Mucosa of stomach (tissue), 1 donor: ENCODE data around the gene MGA.
"Not testable (repeated sequence)": the region's sequence is repeated elsewhere in the genome, so short reads cannot be mapped to it uniquely, and the experiment has no call there.

Experiments used
- H3K27me3 ChIP-seq: one replicate; pipeline ENCODE4 v1.7.0; 2013; ENCODE audit warnings: mild to moderate bottlenecking, low read length; ENCODE audit not compliant: control insufficient read depth, insufficient read depth
- H3K36me3 ChIP-seq: one replicate; pipeline ENCODE4 v1.7.0; 2013; ENCODE audit warnings: low read length; ENCODE audit not compliant: control insufficient read depth, insufficient read depth
- H3K4me1 ChIP-seq: one replicate; pipeline ENCODE4 v1.7.0; 2013; ENCODE audit warnings: mild to moderate bottlenecking, low read length; ENCODE audit not compliant: control insufficient read depth, insufficient read depth
- H3K4me3 ChIP-seq: one replicate; pipeline ENCODE4 v1.7.0; 2013; ENCODE audit warnings: low read length
- H3K9ac ChIP-seq: one replicate; pipeline ENCODE4 v1.7.0; 2013; ENCODE audit warnings: mild to moderate bottlenecking, low read length, moderate library complexity
- H3K9me3 ChIP-seq: one replicate; pipeline ENCODE4 v1.7.0; 2013; ENCODE audit warnings: mild to moderate bottlenecking, low read length, moderate library complexity; ENCODE audit not compliant: control insufficient read depth
- donor health status: Pancreatic carcinoma.

The MGA gene

GRCh38 chr15:41734079-41734478 lies 73.9 kb downstream of the MGA start:
- H3K4me3 ChIP-seq, result no peak overlapping the region
- no peaks in the 10 kb centered on the region for H3K36me3 ChIP-seq
- no peaks in the 10 kb centered on the region for H3K9me3 ChIP-seq
- H3K4me1 ChIP-seq, result no peaks in the 10 kb centered on the region
- H3K9ac ChIP-seq, result no peak overlapping the region
- H3K27me3 ChIP-seq, result no peaks in the 10 kb centered on the region

DNA sequence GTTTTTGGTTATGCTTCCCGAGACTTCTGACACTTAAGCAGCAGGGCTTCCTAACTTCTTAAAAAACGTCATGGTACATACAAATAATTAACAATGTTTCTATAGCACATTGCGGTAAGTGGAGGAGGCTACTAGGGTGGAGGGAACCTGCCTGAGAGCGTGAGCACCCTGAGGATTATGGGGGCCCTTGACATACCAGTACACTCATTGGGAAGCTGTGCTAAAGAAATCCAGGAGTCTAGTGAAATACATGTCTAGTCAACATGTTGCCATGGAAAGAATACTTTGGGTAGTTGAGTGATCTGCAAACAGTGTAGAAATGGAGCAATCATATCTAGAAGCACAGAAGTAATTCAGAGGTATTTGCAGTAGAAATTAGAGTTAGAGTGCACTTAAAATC lies 74.8 kb downstream of the MGA start:
- no peaks in the 10 kb centered on the region for H3K4me1 ChIP-seq
- no peak overlapping the region for H3K9ac ChIP-seq
- no peak overlapping the region for H3K4me3 ChIP-seq
- no peaks in the 10 kb centered on the region for H3K9me3 ChIP-seq
- H3K36me3 ChIP-seq, result no peaks in the 10 kb centered on the region
- H3K27me3 ChIP-seq, result no peaks in the 10 kb centered on the region

DNA sequence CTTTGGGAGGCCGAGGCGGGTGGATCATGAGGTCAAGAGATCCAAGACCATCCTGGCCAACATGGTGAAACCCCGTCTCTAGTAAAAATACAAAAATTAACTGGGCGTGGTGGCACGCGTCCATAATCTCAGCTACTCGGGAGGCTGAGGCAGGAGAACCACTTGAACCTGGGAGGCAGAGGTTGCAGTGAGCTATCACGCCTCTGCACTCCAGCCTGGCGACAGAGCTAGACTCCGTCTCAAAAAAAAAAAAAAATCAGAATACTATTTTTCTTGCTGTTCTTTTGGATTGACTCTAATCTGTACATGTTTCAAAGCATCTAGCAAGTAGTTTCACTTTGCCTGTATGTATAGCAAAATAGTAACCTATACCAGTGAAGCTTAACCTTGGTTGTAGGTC lies 75.3 kb downstream of the MGA start:
- not testable (repeated sequence) for H3K27me3 ChIP-seq, H3K9me3 ChIP-seq, H3K4me3 ChIP-seq, H3K36me3 ChIP-seq, H3K4me1 ChIP-seq, H3K9ac ChIP-seq

GRCh38 chr15:41746802-41747201 lies 86.6 kb downstream of the MGA start:
- H3K27me3 ChIP-seq, result no peaks in the 10 kb centered on the region
- H3K9me3 ChIP-seq, result no peaks in the 10 kb centered on the region
- H3K4me1 ChIP-seq, result no peaks in the 10 kb centered on the region
- H3K4me3 ChIP-seq, result no peak overlapping the region
- no peaks in the 10 kb centered on the region for H3K36me3 ChIP-seq
- H3K9ac ChIP-seq, result no peak overlapping the region

DNA sequence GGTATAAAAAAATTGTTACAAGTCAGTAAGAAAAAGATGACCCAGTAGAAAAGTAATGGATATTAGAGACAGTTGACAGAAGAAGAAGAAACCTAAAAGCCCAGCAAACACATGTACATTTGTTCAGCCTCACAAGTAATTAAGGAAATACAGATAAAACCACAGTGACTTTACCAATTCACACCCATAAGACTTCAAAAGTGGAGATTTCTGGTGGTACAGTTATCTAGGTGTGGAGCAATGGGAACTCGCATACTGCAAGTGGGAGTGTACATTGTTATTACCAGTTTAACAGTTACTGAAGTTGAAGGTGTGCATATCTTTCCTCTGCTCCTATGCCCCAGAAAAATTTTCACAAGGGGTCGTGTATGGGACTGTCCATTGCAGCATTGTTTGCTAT lies 96.0 kb downstream of the MGA start:
- Histone ChIP-seq H3K27me3 (no peaks in the 10 kb centered on the region), H3K9me3 (no peaks in the 10 kb centered on the region), H3K4me3 (no peak overlapping the region), H3K36me3 (no peaks in the 10 kb centered on the region), H3K4me1 (no peaks in the 10 kb centered on the region), H3K9ac (no peak overlapping the region)

- Histone ChIP-seq H3K4me3 (no peak overlapping the region), H3K9ac (no peak overlapping the region), H3K27me3 (no peaks in the 10 kb centered on the region), H3K36me3 (no peaks in the 10 kb centered on the region), H3K9me3 (no peaks in the 10 kb centered on the region), H3K4me1 (peaks cover 22% of the 10 kb centered on the region)
Observed at GRCh38 chr15:41772720-41773331, 112.6 kb downstream of the MGA start.

DNA sequence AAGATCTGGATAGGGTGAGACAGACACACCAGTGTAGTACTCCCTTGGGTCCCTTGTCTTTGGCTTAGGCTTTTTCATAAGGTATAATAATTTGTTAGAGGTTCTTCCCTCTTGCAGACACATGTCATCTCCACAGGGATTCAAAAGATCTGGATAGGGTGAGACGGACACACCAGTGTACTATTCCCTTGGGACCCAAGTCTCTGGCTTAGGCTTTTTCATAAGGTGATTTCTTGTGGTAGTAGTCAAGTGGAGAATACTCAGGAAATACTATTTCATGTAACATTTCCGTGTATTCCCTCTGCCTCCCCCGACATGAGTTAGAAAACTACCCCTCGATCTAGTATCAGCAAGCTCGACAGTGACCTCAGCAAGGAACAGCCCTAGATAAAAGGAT lies 113.1 kb downstream of the MGA start:
- no peaks in the 10 kb centered on the region for H3K9me3 ChIP-seq
- H3K4me3 ChIP-seq, result peak overlapping the region; percentile 5
- no peaks in the 10 kb centered on the region for H3K27me3 ChIP-seq
- peaks cover 22% of the 10 kb centered on the region for H3K4me1 ChIP-seq
- peak overlapping the region; percentile 71 for H3K9ac ChIP-seq
- no peaks in the 10 kb centered on the region for H3K36me3 ChIP-seq

DNA sequence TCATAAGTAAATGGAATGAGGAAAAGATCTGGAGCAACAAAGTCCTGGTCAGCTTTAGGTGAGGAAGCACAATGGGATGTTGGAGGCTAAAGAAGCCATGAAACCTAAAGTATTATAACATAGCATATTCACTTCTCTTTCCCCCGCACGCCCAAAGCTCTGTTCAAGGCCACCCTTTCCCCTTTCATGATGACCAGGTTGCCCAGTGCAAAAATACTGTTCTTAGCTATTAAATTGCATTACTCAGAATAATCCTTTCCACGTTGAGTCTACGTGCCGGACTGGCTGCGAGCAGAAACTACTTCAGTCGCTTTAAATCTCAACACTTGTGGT lies 113.5 kb downstream of the MGA start:
- no peaks in the 10 kb centered on the region for H3K9me3 ChIP-seq
- H3K27me3 ChIP-seq, result no peaks in the 10 kb centered on the region
- peaks cover 22% of the 10 kb centered on the region for H3K4me1 ChIP-seq
- peak overlapping the region; percentile 79 for H3K4me3 ChIP-seq
- H3K9ac ChIP-seq, result peak overlapping the region; percentile 71
- H3K36me3 ChIP-seq, result no peaks in the 10 kb centered on the region

- H3K27me3 ChIP-seq, result no peaks in the 10 kb centered on the region
- H3K4me3 ChIP-seq, result peak within 1 kb of the TSS; percentile 79
- H3K4me1 ChIP-seq, result peaks cover 22% of the 10 kb centered on the region
- no peaks in the 10 kb centered on the region for H3K9me3 ChIP-seq
- peak within 1 kb of the TSS; percentile 71 for H3K9ac ChIP-seq
- no peaks in the 10 kb centered on the region for H3K36me3 ChIP-seq
Observed at GRCh38 chr15:41774062-41774881, 114.1 kb downstream of the MGA start, which contains the start of gene MAPKBP1. MAPKBP1 (plus strand) TSS chr15:41774484; CDS start chr15:41775276, 792 bp downstream.

DNA sequence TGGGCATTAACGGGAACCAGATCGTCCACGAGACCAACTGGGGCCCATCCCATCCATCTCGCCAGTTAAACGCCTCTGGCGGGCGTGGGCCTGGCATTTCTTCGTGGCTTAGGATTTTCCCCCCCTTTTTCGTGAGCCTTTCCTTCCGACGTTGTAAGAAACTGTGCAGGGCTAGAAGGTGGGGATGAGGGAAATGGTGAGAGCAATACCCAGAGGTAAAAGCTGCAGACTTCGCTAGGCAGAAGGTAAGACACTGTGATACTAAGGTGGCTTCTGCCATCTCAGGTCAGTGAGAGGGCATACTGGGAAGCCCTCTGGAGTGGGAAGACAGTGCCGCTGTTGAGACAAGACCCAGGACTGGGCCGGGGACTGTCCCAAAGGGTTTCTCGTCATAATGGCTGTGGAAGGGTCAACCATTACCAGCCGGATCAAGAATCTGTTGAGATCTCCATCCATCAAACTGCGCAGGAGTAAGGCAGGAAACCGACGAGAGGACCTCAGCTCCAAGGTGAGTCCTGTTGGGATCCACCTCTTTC lies 114.7 kb downstream of the MGA start:
- Histone ChIP-seq H3K4me1 (peaks cover 22% of the 10 kb centered on the region), H3K36me3 (no peaks in the 10 kb centered on the region), H3K9me3 (no peaks in the 10 kb centered on the region), H3K27me3 (no peaks in the 10 kb centered on the region), H3K9ac (peak overlapping the region; percentile 71), H3K4me3 (peak overlapping the region; percentile 79)

GRCh38 chr15:41775651-41776050 lies 115.4 kb downstream of the MGA start:
- Histone ChIP-seq H3K4me1 (peaks cover 22% of the 10 kb centered on the region), H3K9ac (peak overlapping the region; percentile 71), H3K4me3 (peak overlapping the region; percentile 79), H3K36me3 (no peaks in the 10 kb centered on the region), H3K27me3 (no peaks in the 10 kb centered on the region), H3K9me3 (no peaks in the 10 kb centered on the region)

DNA sequence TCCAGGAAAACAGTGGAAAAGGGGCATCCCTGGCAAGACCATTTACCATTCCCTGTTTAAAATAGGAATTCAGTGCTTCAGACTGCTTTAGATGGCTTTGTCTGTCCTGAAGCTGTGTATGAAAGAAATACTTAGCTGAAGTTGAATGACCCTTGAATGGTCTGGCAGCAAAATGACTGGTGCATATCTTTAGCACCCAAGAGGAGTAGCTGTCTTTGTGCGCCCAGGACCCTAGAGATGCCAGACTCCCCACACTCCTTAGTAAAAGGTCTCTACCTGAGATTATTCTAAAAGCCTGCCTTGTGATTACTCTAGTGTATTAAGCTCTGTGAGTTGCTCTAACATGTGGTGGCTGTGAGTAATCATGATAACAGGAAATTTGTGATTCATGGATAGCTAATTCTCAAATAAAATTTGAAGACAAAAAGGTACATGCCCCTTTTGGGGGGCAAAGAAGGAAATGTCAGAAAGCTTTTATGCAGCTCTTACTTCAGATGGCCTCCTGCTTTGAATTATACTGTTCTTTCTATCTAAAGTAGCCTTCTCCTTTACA lies 117.3 kb downstream of the MGA start:
- peaks cover 22% of the 10 kb centered on the region for H3K4me1 ChIP-seq
- H3K27me3 ChIP-seq, result no peaks in the 10 kb centered on the region
- no peaks in the 10 kb centered on the region for H3K9me3 ChIP-seq
- no peaks in the 10 kb centered on the region for H3K36me3 ChIP-seq
- no peak overlapping the region for H3K4me3 ChIP-seq
- no peak overlapping the region for H3K9ac ChIP-seq
